ENCODE measurements around the gene SYNPO.

- TF ChIP-seq ZFP36 (IDR thresholded peaks at IDR 0.05; ENCODE audit: borderline replicate concordance, partially characterized antibody) = no peak
- no peak for TF ChIP-seq CTCF (IDR thresholded peaks at IDR 0.05)
These were observed 31.5 kb upstream of the SYNPO start for GRCh38 chr5:150608991-150609390.
